SU-DHL-6 (cell line): ENCODE measurements around the gene TNS3.

ENCODE experiments used
- H2AFZ ChIP-seq: fragments of 200-600 bp; sonication (generic); 2 replicates; pipeline ENCODE4 v1.6.1; 2014; ENCODE audit warnings: low read depth, mild to moderate bottlenecking, moderate library complexity, mixed read lengths, antibody characterized with exemption, low read length; ENCODE audit not compliant: severe bottlenecking
- H3F3A ChIP-seq: fragments of 200-600 bp; shearing (Covaris generic); 2 replicates; pipeline ENCODE4 v1.6.0; 2016; ENCODE audit warnings: antibody characterized with exemption, mild to moderate bottlenecking; ENCODE audit not compliant: insufficient read depth
- H3K27ac ChIP-seq: fragments of 200-600 bp; sonication (generic); 2 replicates; pipeline ENCODE4 v1.5.1; 2016; ENCODE audit warnings: low read depth, mild to moderate bottlenecking, low read length, moderate library complexity, mixed read lengths
- H3K27me3 ChIP-seq: fragments of 200-600 bp; sonication (generic), shearing (Covaris generic); 2 replicates; pipeline ENCODE4 v1.6.0; 2014; ENCODE audit warnings: mild to moderate bottlenecking, low read length
- H3K36me3 ChIP-seq: fragments of 200-600 bp; sonication (generic); 2 replicates; pipeline ENCODE4 v1.6.1; 2014; ENCODE audit warnings: mild to moderate bottlenecking, low read length, mixed read lengths
- H3K4me2 ChIP-seq: fragments of 300-600, 200-600 bp; shearing (Covaris generic), sonication (generic); 2 replicates; pipeline ENCODE4 v1.6.0; 2014; ENCODE audit warnings: low read length, low read depth, mild to moderate bottlenecking; ENCODE audit not compliant: poor library complexity, severe bottlenecking
- H3K4me3 ChIP-seq: fragments of 200-600 bp; sonication (generic); 2 replicates; pipeline ENCODE4 v1.5.1; 2014; ENCODE audit warnings: antibody characterized with exemption, low read length, mild to moderate bottlenecking, mixed read lengths; ENCODE audit not compliant: insufficient read depth, poor library complexity, severe bottlenecking
- H3K79me2 ChIP-seq: fragments of 200-600 bp; sonication (generic); 2 replicates; pipeline ENCODE4 v1.6.1; 2014; ENCODE audit warnings: mild to moderate bottlenecking, low read length, moderate library complexity; ENCODE audit not compliant: insufficient read depth
- H3K9ac ChIP-seq: fragments of 200-600 bp; sonication (generic); 2 replicates; pipeline ENCODE4 v1.7.0; 2014; ENCODE audit warnings: mild to moderate bottlenecking, low read length
- H3K9me2 ChIP-seq: fragments of 200-600 bp; sonication (generic); replicated peaks from 2 replicates; pipeline ENCODE4 v1.6.1; 2014; ENCODE audit warnings: low read length; ENCODE audit not compliant: insufficient read depth
- H3K9me3 ChIP-seq: fragments of 200-600 bp; sonication (generic); 2 replicates; pipeline ENCODE4 v1.6.1; 2014; ENCODE audit warnings: low read length, mixed read lengths; ENCODE audit not compliant: insufficient read depth
- H4K20me1 ChIP-seq: fragments of 200-600 bp; sonication (generic); 2 replicates; pipeline ENCODE4 v1.6.1; 2014; ENCODE audit warnings: low read depth, mild to moderate bottlenecking, antibody characterized with exemption, low read length, moderate library complexity, mixed read lengths
- EZH2phosphoT487 ChIP-seq: fragments of 200-600 bp; sonication (generic), shearing (Covaris generic); conservative IDR thresholded peaks from 2 replicates; pipeline ENCODE4 v1.6.1; 2018; ENCODE audit warnings: mild to moderate bottlenecking, antibody characterized with exemption, low read length, moderate library complexity, mixed read lengths
- TF ChIP-seq, protein P1 (sequence below): fragments of 200-600 bp; sonication (generic); IDR thresholded peaks from one replicate; pipeline ENCODE4 v1.5.1; 2017; ENCODE audit warnings: antibody characterized with exemption, mild to moderate bottlenecking, low read length, moderate library complexity; ENCODE audit not compliant: insufficient read depth, poor library complexity, severe bottlenecking

Gene TNS3

DNA sequence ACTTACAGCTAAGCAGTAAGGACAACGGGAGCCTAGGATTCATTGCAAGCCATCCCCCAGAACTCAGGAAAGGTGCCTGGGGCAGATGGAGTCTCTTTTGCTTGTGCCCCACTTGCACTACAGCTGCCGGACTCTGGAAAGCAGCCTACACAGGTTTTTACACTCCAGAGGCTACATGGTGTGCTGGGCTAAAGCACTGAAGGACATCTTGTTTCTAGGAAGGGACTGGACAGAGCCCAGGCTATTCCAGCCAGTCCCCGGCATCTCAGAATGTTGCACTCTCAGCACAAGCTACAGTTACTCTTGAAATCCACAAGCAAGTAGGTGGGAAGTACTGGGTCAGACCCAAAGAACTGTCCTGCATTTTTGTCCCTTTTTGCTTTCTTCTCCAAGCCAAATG is 333.1 kb downstream of the TNS3 start:
- no peak overlapping the region for H3K9ac ChIP-seq

DNA sequence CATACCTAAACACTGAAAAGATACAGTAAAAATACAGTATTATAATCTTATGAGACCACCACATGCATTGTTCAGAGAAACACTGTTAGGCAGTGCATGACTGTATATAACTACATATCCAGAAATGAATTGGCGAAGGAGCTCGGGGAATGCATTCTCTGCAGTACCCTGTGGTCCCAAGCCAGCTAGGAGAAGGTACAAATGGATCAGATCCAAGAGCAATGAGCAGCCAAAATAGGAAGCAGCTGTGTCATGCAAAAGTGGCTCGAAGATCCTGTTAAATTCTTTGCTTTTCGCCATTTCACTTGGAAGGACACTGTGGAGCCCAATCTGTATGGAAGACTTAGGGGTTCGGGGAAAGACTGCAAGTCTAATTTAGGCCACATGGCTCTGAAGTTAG is 334.8 kb downstream of the TNS3 start:
- Histone ChIP-seq H3K27ac (no peak overlapping the region), H3F3A (no peaks in the 10 kb centered on the region)

More for the DNA sequence above, 333.1 kb downstream of the TNS3 start:
- Histone ChIP-seq H3F3A (no peaks in the 10 kb centered on the region), H4K20me1 (no peaks in the 10 kb centered on the region), H2AFZ (no peak overlapping the region), H3K36me3 (0 out of 2 replicates have a peak, but pooled peaks cover 3% of the 10 kb centered on the region), H3K27ac (no peak overlapping the region), H3K4me3 (no peak overlapping the region), H3K9me3 (no peaks in the 10 kb centered on the region), H3K4me2 (no peak overlapping the region), H3K27me3 (no peaks in the 10 kb centered on the region), H3K79me2 (no peaks in the 10 kb centered on the region), H3K9me2 (no peaks in the 10 kb centered on the region)
- TF ChIP-seq, protein P1, sequence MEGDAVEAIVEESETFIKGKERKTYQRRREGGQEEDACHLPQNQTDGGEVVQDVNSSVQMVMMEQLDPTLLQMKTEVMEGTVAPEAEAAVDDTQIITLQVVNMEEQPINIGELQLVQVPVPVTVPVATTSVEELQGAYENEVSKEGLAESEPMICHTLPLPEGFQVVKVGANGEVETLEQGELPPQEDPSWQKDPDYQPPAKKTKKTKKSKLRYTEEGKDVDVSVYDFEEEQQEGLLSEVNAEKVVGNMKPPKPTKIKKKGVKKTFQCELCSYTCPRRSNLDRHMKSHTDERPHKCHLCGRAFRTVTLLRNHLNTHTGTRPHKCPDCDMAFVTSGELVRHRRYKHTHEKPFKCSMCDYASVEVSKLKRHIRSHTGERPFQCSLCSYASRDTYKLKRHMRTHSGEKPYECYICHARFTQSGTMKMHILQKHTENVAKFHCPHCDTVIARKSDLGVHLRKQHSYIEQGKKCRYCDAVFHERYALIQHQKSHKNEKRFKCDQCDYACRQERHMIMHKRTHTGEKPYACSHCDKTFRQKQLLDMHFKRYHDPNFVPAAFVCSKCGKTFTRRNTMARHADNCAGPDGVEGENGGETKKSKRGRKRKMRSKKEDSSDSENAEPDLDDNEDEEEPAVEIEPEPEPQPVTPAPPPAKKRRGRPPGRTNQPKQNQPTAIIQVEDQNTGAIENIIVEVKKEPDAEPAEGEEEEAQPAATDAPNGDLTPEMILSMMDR: no peak
- TF ChIP-seq EZH2phosphoT487: no peak

DNA sequence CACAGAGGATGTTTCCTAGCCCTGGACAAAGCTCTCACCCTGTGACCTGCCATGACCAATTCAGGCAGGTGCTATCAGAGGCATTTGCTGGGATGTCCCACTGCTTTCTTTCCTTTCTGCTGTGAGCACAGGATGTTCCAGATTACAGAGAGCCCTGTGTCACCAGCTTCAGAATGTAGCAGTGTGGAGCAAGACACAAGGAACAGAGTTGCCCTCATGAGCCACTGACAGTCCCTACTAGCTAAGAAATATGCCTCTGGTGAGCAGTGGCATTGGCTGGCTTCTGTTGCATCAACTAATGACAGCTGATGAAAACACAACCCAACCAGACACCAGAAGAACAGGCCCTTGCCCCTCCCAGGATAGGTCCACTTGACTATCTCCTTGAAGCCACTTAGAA is 337.2 kb downstream of the TNS3 start:
- no peaks in the 10 kb centered on the region for H3K79me2 ChIP-seq

More for the DNA sequence above, 334.8 kb downstream of the TNS3 start:
- Histone ChIP-seq H3K4me3 (no peak overlapping the region), H3K27me3 (no peaks in the 10 kb centered on the region), H3K9me2 (no peaks in the 10 kb centered on the region), H3K4me2 (no peak overlapping the region), H2AFZ (no peak overlapping the region), H3K79me2 (no peaks in the 10 kb centered on the region), H3K9ac (no peak overlapping the region), H3K36me3 (0 out of 2 replicates have a peak, but pooled peaks cover 3% of the 10 kb centered on the region), H3K9me3 (no peaks in the 10 kb centered on the region), H4K20me1 (no peaks in the 10 kb centered on the region)
- TF ChIP-seq, protein P1: no peak
- no peak for TF ChIP-seq EZH2phosphoT487

More for the DNA sequence above, 337.2 kb downstream of the TNS3 start:
- Histone ChIP-seq H3K27ac (no peak overlapping the region), H3K27me3 (no peaks in the 10 kb centered on the region), H2AFZ (no peak overlapping the region), H3K36me3 (no peaks in the 10 kb centered on the region), H3K9me2 (no peaks in the 10 kb centered on the region), H3K4me3 (no peak overlapping the region), H3F3A (no peaks in the 10 kb centered on the region), H3K4me2 (no peak overlapping the region), H3K9me3 (no peaks in the 10 kb centered on the region), H4K20me1 (no peaks in the 10 kb centered on the region), H3K9ac (no peak overlapping the region)
- no peak for TF ChIP-seq EZH2phosphoT487
- TF ChIP-seq, protein P1: no peak
